ENCODE measurements around the gene SIKE1.

The SIKE1 gene

DNA sequence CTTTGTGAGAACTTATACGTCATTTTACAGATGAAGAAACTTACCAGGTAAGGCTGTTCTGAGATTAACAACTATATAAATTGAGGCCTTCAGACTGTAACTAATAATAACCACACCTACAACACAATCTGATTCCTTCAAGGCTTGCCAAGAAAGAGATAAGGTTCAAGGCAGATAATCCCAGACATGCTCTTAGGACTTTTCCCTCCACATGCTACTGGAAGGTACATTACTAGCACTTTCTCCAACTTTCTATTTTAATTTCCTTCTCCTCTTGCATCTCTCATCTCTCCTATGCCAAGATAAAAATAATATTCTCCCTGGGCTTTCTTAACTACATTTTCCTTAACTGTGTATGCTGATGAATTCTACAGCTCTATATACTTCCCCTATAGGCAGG, 45.0 kb downstream of the SIKE1 start:
- Histone ChIP-seq H3K4me1 (ENCODE audit: control insufficient read depth, insufficient read depth, low read length) (no peaks in the 10 kb centered on the region), H3K9me3 (ENCODE audit: control insufficient read depth in 2 of 2, low read length in 2 of 2) (no peaks in the 10 kb centered on the region), H3K27me3 (ENCODE audit: control insufficient read depth in 1 of 2, insufficient read depth in 2 of 2, low read length in 2 of 2) (no peaks in the 10 kb centered on the region), H3K36me3 (ENCODE audit: control insufficient read depth in 2 of 2, insufficient read depth in 2 of 2, low read length in 2 of 2) (peaks cover 42 to 74% of the 10 kb centered on the region in 2 donors), H3K9ac (ENCODE audit: low read length in 2 of 2) (no peak overlapping the region), H3K4me3 (ENCODE audit: low read length in 2 of 2) (no peak overlapping the region), H3K27ac (ENCODE audit: low read length) (no peak overlapping the region)

DNA sequence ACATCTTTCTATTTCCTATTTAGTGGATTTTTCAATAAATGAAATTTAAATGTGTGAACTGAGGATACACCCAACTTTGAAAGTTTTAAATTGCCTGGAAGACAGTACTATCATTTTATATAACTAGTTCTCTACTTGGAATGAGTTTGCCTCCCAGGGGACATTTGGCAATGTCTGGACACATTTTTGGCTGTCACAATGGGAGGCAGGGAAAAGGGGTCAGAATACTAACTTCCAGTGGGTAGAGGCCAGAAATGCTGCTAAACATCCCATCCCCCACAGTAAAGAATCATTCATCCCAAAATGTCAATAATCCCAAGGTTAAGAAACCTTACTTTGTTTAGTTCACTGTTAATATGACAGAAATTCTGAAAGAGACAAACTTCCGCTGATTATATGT, 50.7 kb downstream of the SIKE1 start:
- H3K4me1 ChIP-seq (ENCODE audit: control insufficient read depth, insufficient read depth, low read length): no peaks in the 10 kb centered on the region
- no peak overlapping the region for H3K27ac ChIP-seq (ENCODE audit: low read length)
- H3K9ac ChIP-seq (ENCODE audit: low read length in 2 of 2): no peak overlapping the region
- no peak overlapping the region for H3K4me3 ChIP-seq (ENCODE audit: low read length in 2 of 2)
- no peaks in the 10 kb centered on the region for H3K9me3 ChIP-seq (ENCODE audit: control insufficient read depth in 2 of 2, low read length in 2 of 2)
- peaks cover 39 to 66% of the 10 kb centered on the region in 2 donors for H3K36me3 ChIP-seq (ENCODE audit: control insufficient read depth in 2 of 2, insufficient read depth in 2 of 2, low read length in 2 of 2)
- no peaks in the 10 kb centered on the region for H3K27me3 ChIP-seq (ENCODE audit: control insufficient read depth in 1 of 2, insufficient read depth in 2 of 2, low read length in 2 of 2)

DNA sequence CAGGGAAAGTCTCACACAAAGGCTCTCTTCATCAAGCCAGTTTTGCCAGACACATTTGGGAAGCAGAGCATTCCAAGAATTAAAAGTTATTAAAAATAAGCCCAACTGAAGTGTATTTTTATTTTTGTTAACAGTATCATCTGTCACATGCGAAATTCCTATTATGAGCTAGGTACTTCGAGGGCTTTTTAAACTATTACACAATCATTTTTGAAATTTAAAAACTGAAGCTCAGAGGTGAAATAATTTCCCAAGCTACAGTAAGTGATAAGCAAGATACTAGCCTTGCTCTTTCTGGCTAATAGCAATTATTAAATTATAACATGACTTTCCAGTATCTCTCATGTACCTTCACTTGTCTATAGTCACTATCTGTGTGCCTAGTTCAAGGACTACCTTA, 51.9 kb downstream of the SIKE1 start:
- Histone ChIP-seq H3K27me3 (ENCODE audit: control insufficient read depth in 1 of 2, insufficient read depth in 2 of 2, low read length in 2 of 2) (no peaks in the 10 kb centered on the region), H3K9me3 (ENCODE audit: control insufficient read depth in 2 of 2, low read length in 2 of 2) (no peaks in the 10 kb centered on the region), H3K27ac (ENCODE audit: low read length) (no peak overlapping the region), H3K36me3 (ENCODE audit: control insufficient read depth in 2 of 2, insufficient read depth in 2 of 2, low read length in 2 of 2) (peaks cover 36 to 58% of the 10 kb centered on the region in 2 donors), H3K4me1 (ENCODE audit: control insufficient read depth, insufficient read depth, low read length) (no peaks in the 10 kb centered on the region), H3K9ac (ENCODE audit: low read length in 2 of 2) (no peak overlapping the region), H3K4me3 (ENCODE audit: low read length in 2 of 2) (no peak overlapping the region)

DNA sequence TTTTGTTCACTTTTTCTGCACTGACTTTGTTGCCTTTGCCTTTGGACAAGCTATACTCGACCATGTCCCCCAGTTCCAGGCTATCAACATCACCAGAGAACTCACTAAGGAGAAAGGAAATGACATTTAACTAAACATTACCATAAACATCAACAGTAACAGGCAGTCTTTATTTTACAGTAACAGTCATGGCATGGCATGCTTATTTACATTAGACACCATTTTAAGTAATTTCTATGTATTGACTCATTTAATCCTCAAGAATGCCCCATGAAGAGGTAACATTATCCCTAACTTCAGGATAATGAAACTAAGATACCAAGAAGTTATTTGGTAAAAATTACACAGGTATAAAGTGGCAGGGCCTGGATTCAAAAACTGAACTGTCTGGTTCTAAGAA, 55.3 kb downstream of the SIKE1 start:
- H3K36me3 ChIP-seq (ENCODE audit: control insufficient read depth in 2 of 2, insufficient read depth in 2 of 2, low read length in 2 of 2): peaks cover 43 to 59% of the 10 kb centered on the region in 2 donors
- H3K9ac ChIP-seq (ENCODE audit: low read length in 2 of 2): no peak overlapping the region
- no peak overlapping the region for H3K27ac ChIP-seq (ENCODE audit: low read length)
- H3K27me3 ChIP-seq (ENCODE audit: control insufficient read depth in 1 of 2, insufficient read depth in 2 of 2, low read length in 2 of 2): no peaks in the 10 kb centered on the region
- H3K4me1 ChIP-seq (ENCODE audit: control insufficient read depth, insufficient read depth, low read length): no peaks in the 10 kb centered on the region
- H3K9me3 ChIP-seq (ENCODE audit: control insufficient read depth in 2 of 2, low read length in 2 of 2): no peaks in the 10 kb centered on the region
- no peak overlapping the region for H3K4me3 ChIP-seq (ENCODE audit: low read length in 2 of 2)

DNA sequence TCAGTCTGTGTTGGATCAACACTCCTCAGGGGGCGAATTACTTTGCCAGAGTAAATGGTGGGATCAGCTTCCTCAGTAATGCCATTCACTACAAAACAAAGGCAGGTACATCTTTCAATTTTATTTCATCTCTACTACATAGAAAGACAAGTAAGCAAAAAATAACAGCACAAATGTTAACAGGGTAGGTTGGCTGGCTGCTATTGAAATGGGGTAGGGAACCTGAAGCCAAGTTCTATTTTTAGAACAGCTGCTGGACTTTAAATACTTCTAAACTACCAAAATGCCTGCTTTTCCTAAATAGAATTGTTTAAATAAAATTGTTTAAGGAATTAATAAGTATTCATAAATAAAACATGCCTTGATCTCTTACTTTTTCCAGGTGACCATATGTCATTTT, 56.6 kb downstream of the SIKE1 start:
- H3K4me1 ChIP-seq (ENCODE audit: control insufficient read depth, insufficient read depth, low read length): no peaks in the 10 kb centered on the region
- no peaks in the 10 kb centered on the region for H3K27me3 ChIP-seq (ENCODE audit: control insufficient read depth in 1 of 2, insufficient read depth in 2 of 2, low read length in 2 of 2)
- H3K4me3 ChIP-seq (ENCODE audit: low read length in 2 of 2): no peak overlapping the region
- no peak overlapping the region for H3K9ac ChIP-seq (ENCODE audit: low read length in 2 of 2)
- H3K36me3 ChIP-seq (ENCODE audit: control insufficient read depth in 2 of 2, insufficient read depth in 2 of 2, low read length in 2 of 2): peaks cover 49 to 67% of the 10 kb centered on the region in 2 donors
- no peaks in the 10 kb centered on the region for H3K9me3 ChIP-seq (ENCODE audit: control insufficient read depth in 2 of 2, low read length in 2 of 2)
- H3K27ac ChIP-seq (ENCODE audit: low read length): no peak overlapping the region

DNA sequence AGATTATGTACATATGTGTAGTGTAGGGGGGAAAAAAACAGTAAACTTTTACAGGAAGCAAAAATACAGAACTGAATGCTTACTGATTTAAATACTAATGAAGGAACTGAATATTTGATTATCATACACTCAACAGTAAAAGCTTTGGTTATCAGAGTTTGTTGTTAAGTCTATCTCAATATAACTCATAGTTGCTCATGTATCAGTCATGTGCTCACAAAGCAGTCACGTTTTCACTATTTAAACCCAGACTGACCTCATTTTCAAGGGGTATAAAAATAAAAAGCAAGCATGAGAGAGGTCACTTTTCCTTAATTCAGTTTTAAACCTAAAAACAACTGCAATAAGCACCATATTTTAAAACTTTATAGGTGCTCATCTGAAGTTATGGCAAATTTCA, 57.0 kb downstream of the SIKE1 start:
- Histone ChIP-seq H3K36me3 (ENCODE audit: control insufficient read depth in 2 of 2, insufficient read depth in 2 of 2, low read length in 2 of 2) (peaks cover 53 to 71% of the 10 kb centered on the region in 2 donors), H3K27ac (ENCODE audit: low read length) (no peak overlapping the region), H3K9ac (ENCODE audit: low read length in 2 of 2) (no peak overlapping the region), H3K27me3 (ENCODE audit: control insufficient read depth in 1 of 2, insufficient read depth in 2 of 2, low read length in 2 of 2) (no peaks in the 10 kb centered on the region), H3K4me1 (ENCODE audit: control insufficient read depth, insufficient read depth, low read length) (no peaks in the 10 kb centered on the region), H3K9me3 (ENCODE audit: control insufficient read depth in 2 of 2, low read length in 2 of 2) (no peaks in the 10 kb centered on the region), H3K4me3 (ENCODE audit: low read length in 2 of 2) (no peak overlapping the region)

DNA sequence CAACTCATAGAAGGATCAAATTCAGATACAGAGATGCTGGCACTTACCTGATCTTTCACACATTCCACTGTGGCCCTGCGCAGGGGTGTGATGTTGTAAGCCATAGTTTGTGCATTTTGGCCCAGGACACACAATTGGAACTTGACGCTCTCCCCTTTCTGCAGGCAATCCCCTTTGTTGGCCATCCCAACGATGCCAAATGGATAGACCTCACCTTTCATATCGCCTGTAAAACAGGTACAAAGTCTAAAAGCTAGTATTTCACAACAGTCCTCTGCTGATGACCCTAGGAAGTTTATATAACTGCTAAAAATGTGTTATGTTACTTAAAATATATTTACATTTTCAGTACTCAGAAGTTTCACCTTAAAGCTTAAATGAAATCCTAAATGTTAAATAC, 60.0 kb downstream of the SIKE1 start:
- no peak overlapping the region for H3K4me3 ChIP-seq (ENCODE audit: low read length in 2 of 2)
- peaks cover 9% of the 10 kb centered on the region for H3K4me1 ChIP-seq (ENCODE audit: control insufficient read depth, insufficient read depth, low read length)
- H3K36me3 ChIP-seq (ENCODE audit: control insufficient read depth in 2 of 2, insufficient read depth in 2 of 2, low read length in 2 of 2): peaks cover 50 to 65% of the 10 kb centered on the region in 2 donors
- no peaks in the 10 kb centered on the region for H3K9me3 ChIP-seq (ENCODE audit: control insufficient read depth in 2 of 2, low read length in 2 of 2)
- H3K9ac ChIP-seq (ENCODE audit: low read length in 2 of 2): no peak overlapping the region
- no peaks in the 10 kb centered on the region for H3K27me3 ChIP-seq (ENCODE audit: control insufficient read depth in 1 of 2, insufficient read depth in 2 of 2, low read length in 2 of 2)
- H3K27ac ChIP-seq (ENCODE audit: low read length): no peak overlapping the region

Measured in stomach smooth muscle (tissue), 2 donors.